ENCODE measurements around the gene SSBP3.
A peak's percentile ranks its signal among the peaks of the same experiment; 100 is the strongest.

SSBP3 gene

DNA sequence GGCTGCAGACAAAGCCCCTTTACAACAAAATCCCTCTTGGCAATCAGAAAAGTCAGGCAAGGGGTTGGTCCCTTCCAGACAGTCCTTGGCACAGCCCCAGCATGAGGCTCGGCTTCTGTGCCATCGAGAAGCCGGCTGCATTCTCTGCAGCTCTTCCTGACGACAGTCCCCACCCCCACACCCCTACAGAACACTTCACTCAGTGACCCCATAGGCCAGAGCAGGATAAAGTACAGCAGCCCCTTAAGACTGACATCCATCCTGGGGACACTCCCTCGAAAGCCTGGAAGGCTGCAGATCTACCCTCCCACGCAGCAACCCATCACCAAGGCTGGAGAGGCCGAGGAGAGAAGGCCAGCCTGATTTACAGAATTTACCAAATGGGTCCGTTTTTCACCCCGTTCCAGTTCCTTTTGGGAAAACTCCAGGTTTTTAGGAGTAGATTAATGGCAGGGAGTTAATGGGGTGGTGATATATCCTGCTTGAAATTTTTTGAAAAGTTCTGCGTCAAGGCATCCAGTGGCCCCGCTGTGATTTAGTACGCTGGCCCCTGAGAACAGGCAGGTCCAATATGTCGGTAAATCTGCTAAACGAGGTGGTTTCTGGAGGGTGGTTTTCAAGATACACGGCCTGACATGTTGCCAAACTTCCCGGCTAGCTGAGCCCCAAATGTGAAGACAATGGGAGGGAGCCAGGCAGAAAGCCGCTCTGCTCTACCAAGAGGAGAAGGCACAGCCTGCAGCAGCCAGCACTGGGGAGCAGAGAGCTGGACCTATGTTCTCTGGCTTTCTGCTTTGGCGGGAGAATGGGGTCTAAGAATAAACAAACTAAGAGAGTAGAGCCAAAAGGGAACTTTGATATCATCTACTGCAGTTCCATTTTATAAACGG lies 81.7 kb downstream of the SSBP3 start:
- H3K4me1 Mint-ChIP-seq (ENCODE audit: low read depth), result peaks cover 74% of the 10 kb centered on the region
- no peak overlapping the region for H3K4me3 Mint-ChIP-seq
- no peaks in the 10 kb centered on the region for H3K27me3 Mint-ChIP-seq
- H3K9me3 Mint-ChIP-seq, result no peaks in the 10 kb centered on the region
- H3K27ac Mint-ChIP-seq, result peak overlapping the region; percentile 20
- DNase-seq, result no peak
- no peaks in the 10 kb centered on the region for H3K36me3 Mint-ChIP-seq (ENCODE audit: low read depth)

DNA sequence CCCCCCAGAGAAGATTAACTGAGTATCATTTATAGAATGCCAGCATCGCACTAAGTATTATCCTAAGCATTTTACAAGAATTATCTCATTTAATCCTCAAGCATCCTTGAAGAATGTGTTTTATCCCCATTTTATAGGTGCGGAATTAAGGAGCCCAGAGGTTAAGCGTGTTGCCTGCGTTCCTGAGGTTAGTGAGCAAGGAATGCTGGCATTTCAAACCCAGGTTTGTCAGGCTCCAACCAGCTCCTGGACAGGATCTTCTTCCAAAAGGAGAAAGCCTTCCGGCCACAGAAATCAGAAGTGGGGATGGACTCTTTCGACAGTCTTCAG lies 82.3 kb downstream of the SSBP3 start:
- Mint-ChIP-seq H3K27ac (peak overlapping the region; percentile 20), H3K4me3 (no peak overlapping the region), H3K36me3 (ENCODE audit: low read depth) (peaks cover 2% of the 10 kb centered on the region), H3K9me3 (no peaks in the 10 kb centered on the region), H3K27me3 (no peaks in the 10 kb centered on the region), H3K4me1 (ENCODE audit: low read depth) (peaks cover 70% of the 10 kb centered on the region)
- DNase-seq, result no peak

DNA sequence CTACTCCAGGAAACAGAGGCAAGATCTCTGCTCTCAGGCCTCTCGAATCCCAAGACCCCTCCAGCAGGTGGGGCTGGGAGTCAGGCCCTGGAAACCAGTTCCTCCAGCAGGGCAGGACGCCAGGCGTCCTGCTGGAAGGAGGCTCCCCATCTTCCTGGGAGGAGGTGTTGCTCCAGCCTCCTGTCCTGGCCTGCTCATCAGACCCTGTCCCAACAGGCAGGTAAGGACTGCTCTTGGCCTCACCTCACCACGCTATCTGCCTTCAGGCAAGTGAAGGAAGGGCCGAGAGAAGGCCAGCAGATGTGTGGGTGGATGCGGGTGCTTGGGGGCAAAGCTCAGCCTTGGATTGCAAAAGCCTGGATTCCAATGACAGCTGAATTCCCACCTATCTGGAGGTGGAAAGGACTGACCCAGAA lies 82.9 kb downstream of the SSBP3 start:
- peaks cover 69% of the 10 kb centered on the region for H3K4me1 Mint-ChIP-seq (ENCODE audit: low read depth)
- H3K9me3 Mint-ChIP-seq, result no peaks in the 10 kb centered on the region
- no peak for DNase-seq
- no peak overlapping the region for H3K27ac Mint-ChIP-seq
- H3K4me3 Mint-ChIP-seq, result no peak overlapping the region
- H3K27me3 Mint-ChIP-seq, result no peaks in the 10 kb centered on the region
- peaks cover 2% of the 10 kb centered on the region for H3K36me3 Mint-ChIP-seq (ENCODE audit: low read depth)

DNA sequence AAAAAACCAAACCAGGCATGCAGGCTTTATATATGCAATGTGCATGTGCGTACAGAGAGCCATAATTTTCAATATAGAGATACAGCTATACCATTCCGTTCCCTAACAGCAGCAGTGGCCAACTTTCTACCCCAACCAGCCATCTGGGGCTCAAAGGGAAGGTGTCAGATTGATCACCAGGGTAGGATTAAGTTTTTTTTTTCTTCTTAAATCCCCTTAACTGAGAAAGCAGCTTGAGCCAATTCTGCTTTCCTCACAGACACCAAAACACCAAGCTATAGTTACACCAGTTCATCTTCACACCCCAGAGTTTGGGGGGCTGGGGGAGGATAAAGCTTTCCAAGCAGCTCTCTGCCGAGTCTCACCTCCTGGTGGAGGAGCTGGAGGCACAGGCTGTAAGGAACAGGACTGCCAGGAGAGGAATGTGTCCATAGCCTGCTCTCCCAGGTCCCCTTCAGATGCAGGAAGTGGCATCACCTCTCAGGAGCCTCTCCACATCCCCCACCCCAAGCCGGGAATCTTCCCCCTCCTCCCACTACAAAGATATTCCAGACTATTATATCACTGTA lies 87.9 kb downstream of the SSBP3 start:
- H3K9me3 Mint-ChIP-seq, result no peaks in the 10 kb centered on the region

DNA sequence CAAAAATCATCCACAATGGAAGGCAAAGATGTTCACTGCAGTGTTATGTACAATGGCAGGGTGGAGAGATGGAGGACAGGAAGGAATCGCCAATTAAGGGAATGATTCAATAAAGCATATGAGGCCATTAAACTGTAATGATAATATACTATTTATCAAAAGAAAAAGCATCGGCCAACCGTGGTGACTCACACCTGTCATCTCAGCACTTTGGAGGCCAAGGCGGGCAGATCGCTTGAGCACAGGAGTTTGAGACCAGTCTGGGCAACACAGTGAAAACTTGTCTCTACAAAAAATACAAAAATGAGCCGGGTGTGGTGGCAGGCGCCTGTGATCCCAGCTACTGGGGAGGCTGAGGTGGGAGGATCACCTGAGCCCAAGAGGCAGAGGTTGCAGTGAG lies 89.1 kb downstream of the SSBP3 start:
- H3K4me1 Mint-ChIP-seq (ENCODE audit: low read depth), result peaks cover 53% of the 10 kb centered on the region

More for the DNA sequence above, 87.9 kb downstream of the SSBP3 start:
- Mint-ChIP-seq H3K36me3 (ENCODE audit: low read depth) (peaks cover 2% of the 10 kb centered on the region), H3K27ac (peak overlapping the region; percentile 44), H3K4me1 (ENCODE audit: low read depth) (peaks cover 54% of the 10 kb centered on the region), H3K4me3 (no peak overlapping the region), H3K27me3 (no peaks in the 10 kb centered on the region)
- DNase-seq, result no peak

DNA sequence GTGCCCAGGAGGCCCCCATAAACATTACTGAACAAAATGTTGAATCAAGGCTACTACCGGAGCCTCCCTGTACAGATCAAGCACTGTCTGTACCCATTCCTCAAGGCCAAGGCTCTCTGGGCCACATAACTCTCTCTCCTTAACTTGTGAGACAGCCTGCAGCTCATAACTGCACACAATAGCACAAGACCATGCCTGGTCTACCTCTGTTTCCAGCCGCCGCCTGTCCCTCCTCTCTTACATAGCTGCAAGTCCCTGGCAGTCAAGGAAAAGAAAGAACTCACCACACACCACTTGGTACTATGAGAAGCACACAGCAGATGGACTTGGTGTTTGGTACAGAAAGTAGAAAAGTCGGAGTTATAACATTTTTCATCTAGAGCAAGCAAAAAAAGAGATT lies 91.1 kb downstream of the SSBP3 start:
- Mint-ChIP-seq H3K4me1 (ENCODE audit: low read depth) (peaks cover 60% of the 10 kb centered on the region), H3K9me3 (no peaks in the 10 kb centered on the region), H3K36me3 (ENCODE audit: low read depth) (peaks cover 2% of the 10 kb centered on the region), H3K27ac (peak overlapping the region; percentile 38), H3K27me3 (no peaks in the 10 kb centered on the region), H3K4me3 (no peak overlapping the region)
- no peak for DNase-seq

More for the DNA sequence above, 89.1 kb downstream of the SSBP3 start:
- Mint-ChIP-seq H3K9me3 (no peaks in the 10 kb centered on the region), H3K27me3 (no peaks in the 10 kb centered on the region), H3K27ac (peak overlapping the region; percentile 3), H3K4me3 (no peak overlapping the region), H3K36me3 (ENCODE audit: low read depth) (peaks cover 2% of the 10 kb centered on the region)
- no peak for DNase-seq

DNA sequence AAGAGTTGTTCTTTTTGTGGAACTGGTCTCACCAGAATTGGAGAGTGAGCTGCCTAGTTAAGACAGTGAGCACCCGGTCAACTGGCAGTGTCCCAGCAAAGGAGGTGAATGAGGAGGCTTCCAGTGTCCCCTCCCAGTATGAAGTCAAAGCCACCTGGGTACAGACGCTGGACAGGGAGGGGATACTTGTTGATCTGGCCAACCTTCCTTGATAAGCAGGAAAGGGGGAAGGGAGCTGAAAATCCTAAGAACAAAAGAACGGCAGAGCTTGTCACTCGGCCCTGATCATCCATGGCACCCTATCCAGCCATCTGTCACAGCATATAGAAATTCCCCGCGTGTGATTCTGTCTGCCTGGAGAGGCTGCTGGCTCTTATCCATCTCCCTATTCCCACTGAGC lies 91.5 kb downstream of the SSBP3 start:
- peak overlapping the region; percentile 38 for H3K27ac Mint-ChIP-seq
- DNase-seq, result no peak
- H3K27me3 Mint-ChIP-seq, result no peaks in the 10 kb centered on the region
- H3K36me3 Mint-ChIP-seq (ENCODE audit: low read depth), result peaks cover 2% of the 10 kb centered on the region
- peaks cover 60% of the 10 kb centered on the region for H3K4me1 Mint-ChIP-seq (ENCODE audit: low read depth)
- H3K9me3 Mint-ChIP-seq, result no peaks in the 10 kb centered on the region
- no peak overlapping the region for H3K4me3 Mint-ChIP-seq

DNA sequence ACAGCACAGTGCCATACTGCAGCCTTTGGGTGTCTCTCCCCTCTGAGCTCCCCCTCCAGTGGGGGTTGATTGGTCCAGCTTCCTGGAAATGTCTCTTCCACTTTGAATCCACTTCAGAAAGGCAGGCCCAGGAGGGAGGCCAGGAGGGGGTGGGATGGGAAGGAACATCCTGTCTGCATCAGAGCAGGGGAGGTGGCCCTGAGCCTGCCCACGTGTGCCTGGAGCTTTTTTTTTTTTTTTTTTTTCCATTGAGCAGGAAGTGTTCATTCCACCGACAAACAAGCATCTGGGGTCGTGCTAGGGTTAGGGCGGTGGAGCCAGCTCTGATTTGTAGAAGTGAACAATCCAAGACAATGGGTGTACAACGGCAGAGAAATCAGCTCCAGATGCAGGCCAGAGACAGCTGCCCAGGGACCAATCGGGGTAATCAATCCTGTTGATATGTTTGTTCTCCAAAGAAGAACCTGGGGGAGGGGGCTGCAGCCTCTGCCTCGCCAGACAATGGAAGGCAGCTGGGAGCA lies 93.3 kb downstream of the SSBP3 start:
- Mint-ChIP-seq H3K9me3 (no peaks in the 10 kb centered on the region), H3K4me1 (ENCODE audit: low read depth) (peaks cover 63% of the 10 kb centered on the region), H3K36me3 (ENCODE audit: low read depth) (no peaks in the 10 kb centered on the region), H3K27me3 (no peaks in the 10 kb centered on the region), H3K4me3 (no peak overlapping the region), H3K27ac (peak overlapping the region; percentile 79)
- DNase-seq, result no peak

DNA sequence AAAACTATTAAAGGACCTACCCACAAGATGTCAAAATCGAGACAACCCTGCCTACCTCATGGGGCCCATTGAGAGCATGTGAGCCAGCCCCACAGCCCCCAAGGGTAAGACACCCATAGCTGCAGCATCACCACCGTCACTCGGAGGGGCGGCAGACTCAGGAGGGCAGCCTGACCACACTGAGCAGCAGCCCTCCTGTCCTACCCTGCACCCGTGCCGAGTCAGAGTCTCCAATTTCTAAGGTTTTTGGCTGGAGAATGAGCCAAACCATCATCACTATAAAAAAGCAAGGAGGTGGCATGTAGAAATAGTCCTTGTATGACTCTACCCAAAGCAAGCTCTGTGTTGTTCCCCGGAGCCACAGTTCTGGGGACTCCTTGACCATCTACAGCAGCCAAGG lies 94.7 kb downstream of the SSBP3 start:
- Mint-ChIP-seq H3K9me3 (no peaks in the 10 kb centered on the region), H3K27me3 (no peaks in the 10 kb centered on the region), H3K4me3 (no peak overlapping the region), H3K36me3 (ENCODE audit: low read depth) (no peaks in the 10 kb centered on the region), H3K27ac (peak overlapping the region; percentile 57), H3K4me1 (ENCODE audit: low read depth) (peaks cover 61% of the 10 kb centered on the region)
- DNase-seq, result no peak

DNA sequence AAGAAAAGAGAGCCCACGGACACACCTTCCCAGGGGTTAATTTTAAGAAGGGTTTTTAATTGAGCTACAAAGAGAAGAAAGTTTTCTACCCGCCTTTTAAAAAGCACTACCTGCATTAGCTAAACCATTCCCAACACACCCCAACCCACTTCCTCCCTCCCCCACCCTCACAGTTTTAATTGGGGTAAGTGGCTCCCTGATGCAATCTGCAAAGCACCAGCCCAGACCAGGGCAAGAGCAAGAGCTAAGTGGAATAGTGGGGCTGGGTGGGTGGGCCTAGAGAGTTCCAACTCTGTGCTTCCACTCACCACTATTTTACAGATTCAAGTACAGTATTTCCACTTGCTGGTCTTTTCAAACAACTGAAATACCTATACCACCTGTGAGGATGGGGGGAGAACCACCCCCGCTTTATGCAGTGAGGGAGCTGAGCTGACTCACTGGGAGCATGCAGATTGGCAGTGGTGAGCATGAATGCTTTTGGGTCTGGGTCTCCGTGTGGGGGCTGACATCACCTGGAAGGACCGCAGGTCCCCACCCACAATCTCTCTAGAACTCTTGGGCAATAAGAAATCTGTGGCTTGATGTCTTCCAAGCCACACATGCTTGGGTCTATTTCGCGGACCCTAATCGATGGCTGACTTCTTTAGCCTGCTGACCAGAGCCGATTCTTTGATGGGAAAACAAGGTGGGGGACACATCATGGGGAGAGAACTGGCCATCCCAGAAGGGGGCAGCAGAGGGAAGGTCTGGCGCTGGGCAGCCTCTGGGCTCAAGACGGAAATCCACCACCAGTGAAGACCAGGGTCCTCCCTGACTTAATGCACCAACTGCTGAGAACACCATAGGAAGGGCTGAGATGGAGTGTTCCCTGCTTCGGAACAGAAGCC lies 95.5 kb downstream of the SSBP3 start:
- Mint-ChIP-seq H3K4me3 (no peak overlapping the region), H3K36me3 (ENCODE audit: low read depth) (no peaks in the 10 kb centered on the region), H3K27ac (peak overlapping the region; percentile 66), H3K9me3 (no peaks in the 10 kb centered on the region), H3K4me1 (ENCODE audit: low read depth) (peaks cover 65% of the 10 kb centered on the region), H3K27me3 (no peaks in the 10 kb centered on the region)
- peak; percentile 39 for DNase-seq

DNA sequence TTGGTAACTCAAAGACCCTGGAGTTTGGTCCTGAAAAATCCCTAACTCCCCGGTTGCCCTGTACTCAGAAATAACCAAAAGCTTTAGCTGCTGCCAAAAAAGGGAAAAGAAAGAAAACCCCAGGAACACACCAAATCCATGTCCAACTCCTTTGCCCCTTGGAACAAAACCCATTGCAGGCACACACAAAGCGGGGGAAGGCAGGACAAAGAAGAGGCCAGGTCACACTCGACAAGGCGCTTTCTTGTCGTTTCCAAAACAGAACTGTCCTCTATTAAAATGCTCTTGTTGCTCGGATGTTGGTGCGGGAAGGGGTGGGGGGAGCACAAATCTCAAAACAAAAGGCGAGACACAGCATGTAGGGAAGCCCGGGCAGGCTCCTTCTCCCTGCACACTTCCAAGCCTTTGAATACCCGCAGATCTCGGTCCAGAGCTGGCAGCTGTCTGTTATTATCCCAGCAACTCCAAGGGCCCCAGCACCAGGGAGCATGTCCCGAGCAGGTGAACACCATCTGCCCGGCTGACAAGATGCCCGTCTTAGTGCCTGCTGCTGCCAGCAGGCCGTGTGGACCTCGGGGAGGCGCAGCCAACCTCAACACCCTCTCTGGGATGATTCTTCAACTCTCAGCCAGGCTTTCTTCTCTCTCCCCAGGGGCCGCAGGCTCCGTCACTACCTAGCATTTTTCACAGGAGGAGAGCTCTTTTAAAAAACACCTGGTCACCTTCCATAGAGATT lies 96.4 kb downstream of the SSBP3 start:
- Mint-ChIP-seq H3K9me3 (no peaks in the 10 kb centered on the region), H3K4me1 (ENCODE audit: low read depth) (peaks cover 66% of the 10 kb centered on the region), H3K27ac (peak overlapping the region; percentile 66), H3K4me3 (no peak overlapping the region), H3K27me3 (no peaks in the 10 kb centered on the region), H3K36me3 (ENCODE audit: low read depth) (no peaks in the 10 kb centered on the region)
- no peak for DNase-seq

DNA sequence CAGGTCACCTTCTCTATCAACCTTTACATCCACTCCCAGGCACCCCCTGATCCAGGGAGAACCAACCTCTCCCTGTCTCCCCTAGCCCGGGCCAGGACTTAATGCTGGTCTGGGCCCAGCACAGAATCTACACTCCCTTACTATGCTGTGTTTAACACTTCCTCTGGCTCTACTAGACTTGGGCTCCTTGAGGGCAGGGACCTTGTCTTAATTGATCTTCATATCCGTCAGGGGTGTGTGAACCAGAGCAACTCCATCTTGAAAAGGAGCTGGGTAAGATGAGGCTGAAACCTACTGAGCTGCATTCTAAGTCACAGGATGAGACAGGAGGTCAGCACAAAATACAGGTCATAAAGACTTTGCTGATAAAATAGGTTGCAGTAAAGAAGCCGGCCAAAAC lies 98.9 kb downstream of the SSBP3 start:
- no peak for DNase-seq
- Mint-ChIP-seq H3K9me3 (no peaks in the 10 kb centered on the region), H3K27ac (no peak overlapping the region), H3K36me3 (ENCODE audit: low read depth) (no peaks in the 10 kb centered on the region), H3K4me1 (ENCODE audit: low read depth) (peaks cover 65% of the 10 kb centered on the region), H3K4me3 (no peak overlapping the region), H3K27me3 (no peaks in the 10 kb centered on the region)

DNA sequence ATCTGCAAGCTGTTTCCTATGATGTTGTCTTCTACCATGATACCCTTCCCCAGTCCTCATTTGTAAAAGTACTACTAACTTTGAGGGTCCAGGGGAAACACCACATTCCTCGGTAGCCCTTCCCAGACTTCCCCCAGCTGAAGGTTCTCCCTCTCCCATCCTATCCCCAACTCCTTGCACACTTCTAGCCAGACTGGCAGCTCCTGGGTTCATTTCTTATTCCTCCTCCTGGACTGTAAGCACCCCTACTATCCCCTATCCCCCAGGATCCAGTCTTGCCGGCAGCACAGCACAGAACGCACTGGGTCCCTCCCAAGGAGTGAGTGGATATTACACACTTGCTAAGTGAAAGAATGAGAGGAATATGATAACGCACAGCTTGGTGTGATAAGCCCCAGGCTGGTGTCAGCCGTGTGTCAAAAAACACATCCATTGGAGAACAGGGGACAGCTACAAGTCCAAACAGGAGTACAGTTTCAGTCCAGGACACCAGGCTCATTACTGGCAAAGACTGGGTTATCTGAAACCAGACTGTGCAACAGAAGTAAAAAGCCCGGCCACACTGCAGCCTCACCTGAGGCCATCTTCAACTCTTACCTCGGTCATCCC lies 100.2 kb downstream of the SSBP3 start:
- no peak overlapping the region for H3K27ac Mint-ChIP-seq

DNA sequence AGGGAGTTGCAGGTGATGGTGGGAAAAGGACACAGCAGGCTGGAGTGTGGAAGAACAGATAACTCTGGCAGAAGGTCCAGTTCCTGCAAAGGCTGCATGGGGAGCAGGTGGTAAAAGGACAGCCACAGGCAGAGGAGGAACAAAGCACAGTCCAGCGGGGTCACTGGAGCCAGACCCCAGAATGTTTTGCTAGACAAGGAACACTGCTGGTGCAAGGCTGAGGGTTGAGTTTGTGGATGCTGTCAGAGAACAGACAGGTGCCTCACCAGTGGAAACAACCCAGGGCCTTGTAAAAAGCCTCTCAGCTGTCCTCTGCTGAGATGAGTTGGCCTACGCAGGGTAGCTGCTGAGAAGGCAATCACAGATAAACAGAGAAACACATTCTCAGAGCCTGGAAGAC lies 101.7 kb downstream of the SSBP3 start:
- Mint-ChIP-seq H3K27me3 (no peaks in the 10 kb centered on the region), H3K27ac (peak overlapping the region; percentile 44), H3K4me3 (no peak overlapping the region), H3K4me1 (ENCODE audit: low read depth) (peaks cover 61% of the 10 kb centered on the region), H3K36me3 (ENCODE audit: low read depth) (no peaks in the 10 kb centered on the region), H3K9me3 (no peaks in the 10 kb centered on the region)
- DNase-seq, result no peak

More for the DNA sequence above, 100.2 kb downstream of the SSBP3 start:
- H3K27me3 Mint-ChIP-seq, result no peaks in the 10 kb centered on the region
- no peaks in the 10 kb centered on the region for H3K9me3 Mint-ChIP-seq
- H3K36me3 Mint-ChIP-seq (ENCODE audit: low read depth), result no peaks in the 10 kb centered on the region
- H3K4me1 Mint-ChIP-seq (ENCODE audit: low read depth), result peaks cover 62% of the 10 kb centered on the region
- H3K4me3 Mint-ChIP-seq, result no peak overlapping the region
- DNase-seq, result no peak

Data from activated T-cell treated with anti-CD3 and anti-CD28 coated beads, Interleukin-2, amount 50 U/mL, for 24 hours (primary cell).